Retinal pigment epithelial cell (primary cell): ENCODE results near the gene RPRD1A.

Experiments used
- DNase-seq: peaks from one replicate; pipeline ENCODE4 v3.0.0-alpha.2; 2010; ENCODE audit warnings: low read depth
- H3K4me3 ChIP-seq: 2 replicates; pipeline ENCODE4 v1.5.1; 2011; ENCODE audit warnings: mild to moderate bottlenecking, low read length, control low read depth, moderate library complexity
- TF ChIP-seq, protein P1 (sequence below): conservative IDR thresholded peaks from 2 replicates; pipeline ENCODE4 v1.5.1; 2011; ENCODE audit warnings: low read depth, low read length, control low read depth, inconsistent platforms

RPRD1A gene

GRCh38 chr18:36043153-36043552 is 24.2 kb downstream of the RPRD1A start:
- no peak for DNase-seq
- TF ChIP-seq, protein P1, sequence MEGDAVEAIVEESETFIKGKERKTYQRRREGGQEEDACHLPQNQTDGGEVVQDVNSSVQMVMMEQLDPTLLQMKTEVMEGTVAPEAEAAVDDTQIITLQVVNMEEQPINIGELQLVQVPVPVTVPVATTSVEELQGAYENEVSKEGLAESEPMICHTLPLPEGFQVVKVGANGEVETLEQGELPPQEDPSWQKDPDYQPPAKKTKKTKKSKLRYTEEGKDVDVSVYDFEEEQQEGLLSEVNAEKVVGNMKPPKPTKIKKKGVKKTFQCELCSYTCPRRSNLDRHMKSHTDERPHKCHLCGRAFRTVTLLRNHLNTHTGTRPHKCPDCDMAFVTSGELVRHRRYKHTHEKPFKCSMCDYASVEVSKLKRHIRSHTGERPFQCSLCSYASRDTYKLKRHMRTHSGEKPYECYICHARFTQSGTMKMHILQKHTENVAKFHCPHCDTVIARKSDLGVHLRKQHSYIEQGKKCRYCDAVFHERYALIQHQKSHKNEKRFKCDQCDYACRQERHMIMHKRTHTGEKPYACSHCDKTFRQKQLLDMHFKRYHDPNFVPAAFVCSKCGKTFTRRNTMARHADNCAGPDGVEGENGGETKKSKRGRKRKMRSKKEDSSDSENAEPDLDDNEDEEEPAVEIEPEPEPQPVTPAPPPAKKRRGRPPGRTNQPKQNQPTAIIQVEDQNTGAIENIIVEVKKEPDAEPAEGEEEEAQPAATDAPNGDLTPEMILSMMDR, result no peak
- H3K4me3 ChIP-seq, result no peak overlapping the region

- no peak for DNase-seq
- TF ChIP-seq, protein P1, result no peak
Observed at GRCh38 chr18:36041146-36041545, 26.2 kb downstream of the RPRD1A start.

DNA sequence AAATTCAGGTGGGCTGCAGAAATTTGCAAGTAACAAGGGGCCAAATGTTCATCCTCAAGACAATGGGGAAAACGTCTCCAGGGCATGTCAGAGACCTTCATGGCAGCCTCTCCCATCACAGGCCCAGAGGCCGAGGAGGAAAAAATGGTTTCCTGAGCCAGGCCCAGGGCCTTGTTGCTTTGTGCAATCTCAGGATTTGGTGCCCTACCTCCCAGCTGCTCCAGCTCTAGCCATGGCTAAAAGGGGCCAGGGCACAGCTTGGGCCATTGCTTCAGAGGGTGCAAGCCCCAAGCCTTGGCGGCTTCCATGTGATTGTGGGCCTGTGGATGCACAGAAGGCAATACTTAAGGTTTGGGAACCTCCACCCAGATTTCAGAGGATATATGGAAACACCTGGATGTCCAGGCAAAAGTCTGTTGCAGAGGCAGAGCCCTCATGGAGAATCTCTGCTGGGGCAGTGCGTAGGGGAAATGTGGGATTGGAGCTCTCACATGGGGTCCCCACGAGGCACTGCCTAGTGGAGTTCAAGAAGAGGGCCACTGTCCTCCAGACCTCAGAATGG is 29.2 kb downstream of the RPRD1A start:
- no peak overlapping the region for H3K4me3 ChIP-seq
- TF ChIP-seq, protein P1, result no peak
- DNase-seq, result no peak

More at GRCh38 chr18:36041146-36041545, 26.2 kb downstream of the RPRD1A start:
- H3K4me3 ChIP-seq, result no peak overlapping the region

DNA sequence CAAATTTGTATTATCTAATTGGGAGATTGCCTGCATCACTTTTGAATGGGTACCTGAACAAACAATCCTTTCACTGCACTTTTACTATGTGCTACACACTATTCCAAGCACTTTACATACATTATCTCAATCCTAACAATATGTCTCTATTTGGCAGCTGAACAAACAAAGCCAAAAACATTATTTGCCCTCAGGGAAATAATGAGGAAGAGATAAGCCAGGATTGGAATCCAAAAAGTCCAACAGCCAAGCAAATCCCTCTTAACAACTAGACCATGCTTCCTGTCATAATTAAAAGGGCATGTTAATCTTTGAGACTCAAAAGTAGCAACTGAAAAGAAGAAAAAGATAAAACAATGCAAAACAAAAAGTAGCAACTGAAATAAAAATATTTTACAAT is 32.1 kb downstream of the RPRD1A start:
- DNase-seq, result no peak
- TF ChIP-seq, protein P1, result no peak
- no peak overlapping the region for H3K4me3 ChIP-seq

GRCh38 chr18:36034299-36034895 is 33.0 kb downstream of the RPRD1A start:
- no peak overlapping the region for H3K4me3 ChIP-seq
- no peak for DNase-seq
- TF ChIP-seq, protein P1, result no peak

DNA sequence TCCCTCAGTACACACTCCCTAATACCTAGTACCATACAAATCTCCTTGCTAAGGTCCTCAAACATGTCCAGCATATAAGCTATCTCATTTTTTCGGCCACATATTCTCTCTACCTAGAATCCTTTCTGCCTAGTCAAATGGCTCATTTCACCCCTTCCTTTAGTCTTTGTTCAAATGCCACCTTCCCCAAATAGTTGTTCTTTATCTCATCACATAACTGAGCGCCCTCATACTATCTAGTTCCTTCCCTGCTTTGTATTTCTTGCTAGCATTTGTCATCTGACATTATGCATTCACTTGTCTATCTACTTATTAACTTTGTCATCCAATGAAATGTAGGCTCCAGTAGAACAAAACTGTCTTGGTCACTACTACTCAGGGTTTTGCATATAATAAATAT is 35.5 kb downstream of the RPRD1A start:
- no peak overlapping the region for H3K4me3 ChIP-seq
- TF ChIP-seq, protein P1, result no peak
- no peak for DNase-seq

GRCh38 chr18:36031407-36031806 is 36.0 kb downstream of the RPRD1A start:
- TF ChIP-seq, protein P1, result no peak
- DNase-seq, result no peak
- no peak overlapping the region for H3K4me3 ChIP-seq
